ENCODE measurements around the gene P2RX2. TPM values are rescaled to one million over a fixed set of nuclear protein-coding genes. Genes with fewer than 3 reads are reported as not detected.

P2RX2 gene
- total RNA-seq, 2 donors from 2014 or later = not detected

DNA sequence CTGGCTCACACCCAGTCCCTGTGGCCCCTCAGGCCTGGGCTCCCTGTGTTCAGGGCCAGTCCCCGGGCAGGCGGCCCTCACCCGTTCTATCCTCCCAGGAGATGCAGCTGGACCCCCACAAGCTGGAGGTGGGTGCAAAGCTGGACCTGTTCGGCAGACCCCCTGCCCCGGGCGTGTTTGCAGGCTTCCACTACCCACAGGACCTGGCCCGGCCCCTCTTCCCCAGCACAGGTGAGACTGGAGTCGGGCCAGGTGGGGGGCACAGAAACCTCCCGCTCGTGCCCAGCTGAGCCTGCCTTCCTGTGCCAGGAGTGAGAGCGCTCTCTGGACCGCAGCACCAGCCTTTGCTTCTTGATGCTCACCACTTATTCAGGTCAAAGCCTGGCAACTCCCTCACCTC, 41.9 kb upstream of the P2RX2 start:
- Histone ChIP-seq H3K4me3 (no peak overlapping the region), H3K27me3 (replicated peaks; ENCODE audit: insufficient read depth) (no peaks in the 10 kb centered on the region), H3K36me3 (peaks cover 14% of the 10 kb centered on the region), H3K27ac (no peak overlapping the region), H3K4me1 (ENCODE audit: control insufficient read depth in 1 of 2, low read depth in 2 of 2) (no peaks in the 10 kb centered on the region), H3K9me3 (no peaks in the 10 kb centered on the region)
- ATAC-seq (ENCODE audit: insufficient number of reproducible peaks, low FRiP score, low read depth) = no peak
- no peak for DNase-seq (ENCODE audit: low spot score)
- TF ChIP-seq, protein P1, sequence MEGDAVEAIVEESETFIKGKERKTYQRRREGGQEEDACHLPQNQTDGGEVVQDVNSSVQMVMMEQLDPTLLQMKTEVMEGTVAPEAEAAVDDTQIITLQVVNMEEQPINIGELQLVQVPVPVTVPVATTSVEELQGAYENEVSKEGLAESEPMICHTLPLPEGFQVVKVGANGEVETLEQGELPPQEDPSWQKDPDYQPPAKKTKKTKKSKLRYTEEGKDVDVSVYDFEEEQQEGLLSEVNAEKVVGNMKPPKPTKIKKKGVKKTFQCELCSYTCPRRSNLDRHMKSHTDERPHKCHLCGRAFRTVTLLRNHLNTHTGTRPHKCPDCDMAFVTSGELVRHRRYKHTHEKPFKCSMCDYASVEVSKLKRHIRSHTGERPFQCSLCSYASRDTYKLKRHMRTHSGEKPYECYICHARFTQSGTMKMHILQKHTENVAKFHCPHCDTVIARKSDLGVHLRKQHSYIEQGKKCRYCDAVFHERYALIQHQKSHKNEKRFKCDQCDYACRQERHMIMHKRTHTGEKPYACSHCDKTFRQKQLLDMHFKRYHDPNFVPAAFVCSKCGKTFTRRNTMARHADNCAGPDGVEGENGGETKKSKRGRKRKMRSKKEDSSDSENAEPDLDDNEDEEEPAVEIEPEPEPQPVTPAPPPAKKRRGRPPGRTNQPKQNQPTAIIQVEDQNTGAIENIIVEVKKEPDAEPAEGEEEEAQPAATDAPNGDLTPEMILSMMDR (IDR thresholded peaks at IDR 0.05) = no peak

DNA sequence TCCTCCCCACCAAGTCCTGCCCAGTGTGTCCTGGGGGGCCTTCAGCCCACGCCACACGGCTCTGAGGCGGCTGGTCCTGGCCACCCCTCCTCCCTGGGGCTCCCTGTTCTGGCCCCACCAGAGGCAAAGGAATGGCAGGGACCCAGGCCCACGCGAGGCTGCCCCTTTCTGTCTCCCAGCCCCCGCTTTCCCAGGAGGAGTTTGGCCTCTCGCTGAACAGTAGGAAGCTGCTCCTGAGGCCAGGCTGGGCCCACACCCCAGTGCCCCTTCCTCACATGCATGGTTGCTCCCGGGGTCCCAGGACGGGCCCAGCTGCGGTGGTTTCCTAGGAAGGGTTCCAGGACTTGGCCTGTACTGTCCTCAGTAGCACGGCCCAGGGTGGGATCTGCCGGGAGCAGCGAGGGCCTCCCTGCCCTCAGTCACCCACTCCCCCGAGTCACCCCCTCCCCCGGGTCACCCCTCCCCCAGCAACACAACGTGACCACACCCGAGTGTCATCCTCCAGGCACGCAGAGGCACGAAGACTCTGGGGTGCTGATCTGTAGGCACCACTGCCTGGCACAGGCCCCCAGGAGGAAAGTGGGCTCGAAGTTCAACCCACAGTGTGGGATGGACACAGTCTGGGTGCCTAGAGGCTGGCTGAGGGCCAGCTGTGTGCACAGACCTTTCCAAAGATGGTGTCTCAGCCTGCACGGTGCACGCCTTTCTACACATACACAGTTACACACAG, 41.2 kb upstream of the P2RX2 start:
- Histone ChIP-seq H3K27ac (no peak overlapping the region), H3K27me3 (replicated peaks; ENCODE audit: insufficient read depth) (no peaks in the 10 kb centered on the region), H3K36me3 (peaks cover 14% of the 10 kb centered on the region), H3K4me3 (no peak overlapping the region), H3K4me1 (ENCODE audit: control insufficient read depth in 1 of 2, low read depth in 2 of 2) (no peaks in the 10 kb centered on the region), H3K9me3 (no peaks in the 10 kb centered on the region)
- DNase-seq (ENCODE audit: low spot score) (no peak), ATAC-seq (ENCODE audit: insufficient number of reproducible peaks, low FRiP score, low read depth) (no peak)
- TF ChIP-seq, protein P1 (IDR thresholded peaks at IDR 0.05) = no peak

DNA sequence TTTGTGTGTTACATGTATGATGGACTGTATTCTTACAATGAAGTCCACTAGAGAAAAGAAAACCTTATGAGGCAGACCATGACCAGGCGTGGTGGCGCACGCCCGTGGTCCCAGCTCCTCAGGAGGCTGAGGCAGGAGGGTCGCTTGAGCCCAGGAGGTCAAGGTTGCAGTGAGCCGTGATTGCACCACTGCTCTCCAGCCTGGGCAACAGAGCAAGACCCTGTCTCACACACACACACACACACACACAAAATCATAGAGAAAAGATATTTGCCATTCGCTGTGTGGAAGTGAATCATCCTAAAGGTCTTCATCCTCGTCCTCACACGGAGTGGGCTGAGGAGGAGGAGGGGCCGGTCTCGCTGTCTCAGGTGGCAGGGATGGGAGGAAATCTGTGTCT, 40.5 kb upstream of the P2RX2 start:
- H3K9me3 ChIP-seq = no peaks in the 10 kb centered on the region
- no peak overlapping the region for H3K27ac ChIP-seq
- H3K36me3 ChIP-seq = peaks cover 14% of the 10 kb centered on the region
- H3K4me3 ChIP-seq = no peak overlapping the region
- TF ChIP-seq, protein P1 (IDR thresholded peaks at IDR 0.05) = no peak
- ATAC-seq (ENCODE audit: insufficient number of reproducible peaks, low FRiP score, low read depth) (no peak), DNase-seq (ENCODE audit: low spot score) (no peak)
- H3K4me1 ChIP-seq (ENCODE audit: control insufficient read depth in 1 of 2, low read depth in 2 of 2) = no peaks in the 10 kb centered on the region
- no peaks in the 10 kb centered on the region for H3K27me3 ChIP-seq (replicated peaks; ENCODE audit: insufficient read depth)

DNA sequence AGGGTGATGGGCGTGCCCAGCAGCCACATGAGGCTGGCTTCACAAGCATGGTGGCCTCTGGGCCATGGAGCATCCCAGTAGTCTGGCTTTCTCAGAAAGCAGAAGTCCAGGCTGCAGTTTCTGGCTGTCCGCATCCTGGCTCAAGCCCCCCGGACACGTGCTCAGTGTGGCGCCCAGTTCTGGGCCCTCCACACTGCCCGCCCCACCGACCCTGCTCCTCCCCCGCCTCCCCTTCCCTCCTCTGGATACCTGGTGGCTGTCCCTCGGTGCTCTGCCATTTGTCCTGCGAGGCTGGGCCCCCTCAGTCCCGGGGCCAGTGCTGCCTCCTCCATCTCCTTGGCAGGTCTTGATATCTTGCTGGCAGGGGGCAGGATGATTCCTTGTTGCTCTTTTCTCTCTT, 39.8 kb upstream of the P2RX2 start:
- Histone ChIP-seq H3K36me3 (peaks cover 14% of the 10 kb centered on the region), H3K4me1 (ENCODE audit: control insufficient read depth in 1 of 2, low read depth in 2 of 2) (no peaks in the 10 kb centered on the region), H3K27ac (no peak overlapping the region), H3K4me3 (no peak overlapping the region), H3K27me3 (replicated peaks; ENCODE audit: insufficient read depth) (no peaks in the 10 kb centered on the region), H3K9me3 (no peaks in the 10 kb centered on the region)
- no peak for DNase-seq (ENCODE audit: low spot score)
- TF ChIP-seq, protein P1 (IDR thresholded peaks at IDR 0.05) = no peak
- no peak for ATAC-seq (ENCODE audit: insufficient number of reproducible peaks, low FRiP score, low read depth)

DNA sequence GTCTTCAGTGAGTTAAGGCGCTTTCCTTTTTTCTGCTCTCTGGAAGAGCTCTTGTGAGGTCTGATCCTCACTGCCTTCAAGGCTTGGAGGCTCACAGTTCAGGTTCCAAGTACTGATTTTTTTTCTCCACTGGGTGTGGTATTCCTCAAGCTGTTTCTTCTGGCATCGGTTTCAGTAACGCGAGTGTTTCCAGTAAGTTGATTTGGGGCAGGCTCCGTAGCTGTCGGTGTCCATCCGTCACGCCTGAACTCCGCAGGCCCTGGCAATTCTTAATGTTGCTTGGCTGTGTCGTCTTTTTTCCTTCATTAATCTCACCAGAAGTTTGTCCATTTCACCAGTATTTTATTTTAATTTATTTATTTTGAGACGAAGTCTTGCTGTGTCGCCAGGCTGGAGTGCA, 38.8 kb upstream of the P2RX2 start:
- Histone ChIP-seq H3K4me3 (no peak overlapping the region), H3K27me3 (replicated peaks; ENCODE audit: insufficient read depth) (no peaks in the 10 kb centered on the region), H3K9me3 (no peaks in the 10 kb centered on the region), H3K36me3 (peaks cover 8% of the 10 kb centered on the region), H3K27ac (no peak overlapping the region), H3K4me1 (ENCODE audit: control insufficient read depth in 1 of 2, low read depth in 2 of 2) (no peaks in the 10 kb centered on the region)
- ATAC-seq (ENCODE audit: insufficient number of reproducible peaks, low FRiP score, low read depth) (no peak), DNase-seq (ENCODE audit: low spot score) (no peak)
- TF ChIP-seq, protein P1 (IDR thresholded peaks at IDR 0.05) = no peak
